Left forelimb (tissue), 1 donor: ENCODE measurements around the gene TAS1R3.

Experiments used
- DNase-seq: peaks from one replicate; pipeline ENCODE4 v3.0.0-alpha.2; 2018; ENCODE audit warnings: low spot score

The TAS1R3 gene

GRCh38 chr1:1295154-1295923, 35.7 kb upstream of the TAS1R3 start:
- DNase-seq, result no peak

- no peak for DNase-seq
Measured at GRCh38 chr1:1296070-1297061, 34.7 kb upstream of the TAS1R3 start.

GRCh38 chr1:1297802-1298424, 33.2 kb upstream of the TAS1R3 start:
- no peak for DNase-seq

- peak; percentile 80 for DNase-seq
Measured at GRCh38 chr1:1298861-1299685, 32.0 kb upstream of the TAS1R3 start.

- no peak for DNase-seq
Measured at GRCh38 chr1:1299686-1300351, 31.3 kb upstream of the TAS1R3 start.

GRCh38 chr1:1300352-1300739, 30.7 kb upstream of the TAS1R3 start:
- no peak for DNase-seq

GRCh38 chr1:1302006-1302430, 29.1 kb upstream of the TAS1R3 start:
- no peak for DNase-seq

- no peak for DNase-seq
Measured at GRCh38 chr1:1302951-1303509, 28.1 kb upstream of the TAS1R3 start.

GRCh38 chr1:1303736-1304135, 27.3 kb upstream of the TAS1R3 start:
- no peak for DNase-seq

GRCh38 chr1:1304331-1305299, 26.5 kb upstream of the TAS1R3 start:
- DNase-seq, result no peak

- DNase-seq, result no peak
Measured at GRCh38 chr1:1305300-1306069, 25.6 kb upstream of the TAS1R3 start.

GRCh38 chr1:1306070-1306660, 24.9 kb upstream of the TAS1R3 start:
- no peak for DNase-seq

- DNase-seq, result no peak
Measured at GRCh38 chr1:1306661-1307260, 24.3 kb upstream of the TAS1R3 start.

- DNase-seq, result no peak
Measured at GRCh38 chr1:1307261-1307922, 23.7 kb upstream of the TAS1R3 start.

- DNase-seq, result peak; percentile 94
Measured at GRCh38 chr1:1307923-1308755, 22.9 kb upstream of the TAS1R3 start, which contains the start of the genes ACAP3 and PUSL1. Gene ACAP3, minus strand, starts transcription at chr1:1307930. Its CDS starts 115 bp downstream, at chr1:1307815. Gene PUSL1, plus strand, starts transcription at chr1:1308597. Its CDS starts 47 bp downstream, at chr1:1308644.

- no peak for DNase-seq
Measured at GRCh38 chr1:1308756-1309250, 22.3 kb upstream of the TAS1R3 start.
